AG09309 (cell line): ENCODE data around the gene CDKN1C.

Experiments
- DNase-seq: peaks from one replicate; pipeline ENCODE4 v3.0.0-alpha.2; 2010; ENCODE audit warnings: low read depth
- H3K4me3 ChIP-seq: 2 replicates; pipeline ENCODE4 v1.5.1; 2011; ENCODE audit warnings: mild to moderate bottlenecking, low read depth, low read length, moderate library complexity; ENCODE audit not compliant: control insufficient read depth
- CTCF ChIP-seq: IDR thresholded peaks from 2 replicates; pipeline ENCODE4 v1.5.1; 2011; ENCODE audit warnings: mild to moderate bottlenecking, low read depth, low read length, inconsistent platforms; ENCODE audit not compliant: insufficient read depth, control insufficient read depth; ENCODE audit errors: missing control alignments

CDKN1C gene

DNA sequence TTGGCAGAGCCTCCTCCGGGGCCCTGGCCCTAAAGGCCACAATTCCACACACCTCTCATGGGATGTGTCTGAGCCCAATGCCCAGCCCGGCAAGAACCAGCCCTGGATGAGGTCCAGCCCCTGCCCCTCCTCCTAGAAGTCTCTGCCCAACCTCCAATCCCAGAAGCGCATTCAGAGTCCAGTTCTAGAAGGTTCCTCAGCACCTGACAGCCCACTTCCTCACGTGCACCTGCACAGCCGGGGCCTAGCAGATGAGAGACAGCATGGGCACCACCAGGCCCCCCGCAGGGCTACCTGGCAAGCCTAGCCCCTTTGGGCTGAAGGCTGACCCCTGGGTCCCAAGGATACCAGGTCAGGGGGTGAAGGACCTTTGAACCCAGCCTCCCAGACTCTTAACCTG, 11.5 kb upstream of the CDKN1C start:
- H3K4me3 ChIP-seq = no peak overlapping the region
- TF ChIP-seq CTCF = no peak
- DNase-seq = no peak

- no peak overlapping the region for H3K4me3 ChIP-seq
- TF ChIP-seq CTCF = no peak
- DNase-seq = no peak
Observed at GRCh38 chr11:2896047-2896446, 10.5 kb upstream of the CDKN1C start.

- no peak for DNase-seq
- H3K4me3 ChIP-seq = no peak overlapping the region
- no peak for TF ChIP-seq CTCF
Observed at GRCh38 chr11:2893935-2894334, 8.4 kb upstream of the CDKN1C start.

- peak; percentile 14 for TF ChIP-seq CTCF
- no peak for DNase-seq
- H3K4me3 ChIP-seq = peak overlapping the region; percentile 55
Observed at GRCh38 chr11:2892967-2893528, 7.5 kb upstream of the CDKN1C start.

DNA sequence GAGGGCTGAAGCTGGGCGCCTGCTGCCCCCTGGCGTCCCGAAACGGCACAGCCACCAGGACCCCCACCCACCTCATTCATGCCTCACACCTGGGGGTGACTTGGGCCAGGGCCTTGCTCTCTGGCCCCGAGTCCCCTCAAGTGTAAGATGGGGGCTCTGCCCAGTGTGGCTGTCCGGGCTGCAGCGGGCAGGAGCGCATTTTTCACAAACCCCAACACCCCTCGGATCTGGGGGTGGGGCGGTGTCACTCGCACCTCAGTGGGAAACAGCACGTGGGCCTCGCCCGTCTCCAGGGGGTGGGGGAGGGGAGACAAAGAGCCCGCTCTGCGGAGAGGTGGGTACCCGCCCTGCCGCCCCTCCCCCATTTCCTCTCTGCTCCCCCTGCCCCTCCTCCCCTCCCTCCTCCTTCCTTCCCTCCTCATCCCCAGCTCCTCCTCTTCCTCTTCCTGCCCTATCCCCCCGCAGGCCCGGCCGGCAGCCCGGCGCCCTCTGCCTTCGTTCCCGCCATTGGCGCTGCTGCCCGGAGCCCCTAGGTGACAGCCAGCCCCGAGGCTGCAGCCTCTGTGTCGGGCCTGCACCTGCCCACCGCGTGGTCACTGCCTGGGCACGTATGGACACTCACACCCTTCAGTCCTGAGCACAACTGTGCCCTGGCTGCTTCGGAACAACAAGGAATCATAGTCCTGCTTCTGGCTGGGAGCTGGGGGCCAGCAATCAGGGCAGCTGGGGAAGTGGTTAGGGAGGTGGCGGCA, 6.8 kb upstream of the CDKN1C start:
- peak overlapping the region; percentile 55 for H3K4me3 ChIP-seq
- no peak for DNase-seq
- peak; percentile 93 for TF ChIP-seq CTCF

DNA sequence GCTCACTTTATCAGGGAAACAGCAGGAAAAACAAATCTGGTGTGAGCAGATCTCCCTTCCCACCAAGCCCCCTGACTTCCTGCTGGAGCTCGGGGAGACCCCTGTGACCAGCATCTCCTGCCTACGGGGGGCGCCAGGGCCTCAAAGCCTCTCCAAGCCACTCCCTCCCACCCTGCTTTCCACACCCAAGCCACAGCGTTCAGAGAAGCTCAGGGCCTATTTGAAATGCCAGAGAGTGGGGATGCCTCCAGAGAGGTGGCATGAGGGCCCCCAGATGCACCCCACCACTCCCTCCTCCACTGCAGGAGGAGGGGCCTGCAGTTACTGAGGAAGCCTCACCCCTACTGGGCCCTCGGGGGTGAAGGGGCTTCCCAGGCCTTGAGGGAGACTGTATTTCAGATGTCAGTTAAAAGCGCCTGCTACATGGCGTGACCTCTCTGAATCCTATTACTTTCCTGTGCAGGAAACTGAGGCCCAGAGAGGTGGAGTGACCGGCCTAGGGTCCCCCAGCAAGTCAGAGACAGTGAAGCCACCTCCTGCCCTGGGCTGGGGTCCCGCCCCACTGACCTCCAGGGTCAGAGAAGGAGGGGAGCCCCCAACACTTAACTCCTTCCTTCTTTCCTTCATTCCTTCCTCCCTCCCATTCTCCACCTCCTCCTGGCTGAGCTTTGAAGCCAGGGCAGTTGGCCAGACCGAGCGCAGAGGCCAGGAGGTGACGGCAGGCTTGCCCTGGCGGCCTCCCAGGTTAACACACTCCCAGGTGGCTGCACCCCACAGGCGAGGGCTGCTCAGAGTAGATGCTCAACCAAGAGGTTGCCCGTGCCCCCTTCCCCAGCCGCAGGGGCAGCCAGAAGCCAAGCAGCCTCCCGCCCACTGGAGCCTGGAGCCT, 6.0 kb upstream of the CDKN1C start:
- no peak for TF ChIP-seq CTCF

More for the DNA sequence above, 6.0 kb upstream of the CDKN1C start:
- no peak for DNase-seq
- peak overlapping the region; percentile 55 for H3K4me3 ChIP-seq
